ENCODE measurements around the gene PDE11A.
A peak's percentile ranks its signal among the peaks of the same experiment; 100 is the strongest.

PDE11A gene

GRCh38 chr2:178111743-178112142, 39.2 kb upstream of the PDE11A start:
- DNase-seq (ENCODE audit: extremely low read depth, low read depth), result no peak

GRCh38 chr2:178110681-178111080, 38.1 kb upstream of the PDE11A start:
- TF ChIP-seq CTCF (IDR thresholded peaks at IDR 0.05; ENCODE audit: low read depth, low read length), result no peak
- no peak for DNase-seq (ENCODE audit: extremely low read depth, low read depth)

More at GRCh38 chr2:178111743-178112142, 39.2 kb upstream of the PDE11A start:
- TF ChIP-seq CTCF (IDR thresholded peaks at IDR 0.05; ENCODE audit: low read depth, low read length), result no peak

GRCh38 chr2:178109813-178110212, 37.2 kb upstream of the PDE11A start:
- DNase-seq (ENCODE audit: extremely low read depth, low read depth), result no peak
- peak; percentile 55 for TF ChIP-seq CTCF (IDR thresholded peaks at IDR 0.05; ENCODE audit: low read depth, low read length)

- no peak for DNase-seq (ENCODE audit: extremely low read depth, low read depth)
- no peak for TF ChIP-seq CTCF (IDR thresholded peaks at IDR 0.05; ENCODE audit: low read depth, low read length)
Measured at GRCh38 chr2:178108176-178108575, 35.6 kb upstream of the PDE11A start.

- no peak for TF ChIP-seq CTCF (IDR thresholded peaks at IDR 0.05; ENCODE audit: low read depth, low read length)
- DNase-seq (ENCODE audit: extremely low read depth, low read depth), result no peak
Measured at GRCh38 chr2:178106053-178106452, 33.5 kb upstream of the PDE11A start.

- no peak for DNase-seq (ENCODE audit: extremely low read depth, low read depth)
- TF ChIP-seq CTCF (IDR thresholded peaks at IDR 0.05; ENCODE audit: low read depth, low read length), result no peak
Measured at GRCh38 chr2:178105566-178105965, 33.0 kb upstream of the PDE11A start.

GRCh38 chr2:178101321-178102079, 28.9 kb upstream of the PDE11A start:
- no peak for TF ChIP-seq CTCF (IDR thresholded peaks at IDR 0.05; ENCODE audit: low read depth, low read length)
- no peak for DNase-seq (ENCODE audit: extremely low read depth, low read depth)

Measured in AG09319 (cell line).